Measurements from ENCODE around the gene PXDN. TPM values are rescaled to one million over a fixed set of nuclear protein-coding genes. Genes with fewer than 3 reads are reported as not detected.

The PXDN gene
- total and polyA plus RNA-seq, 9 of the 15 experiments (the other 6 are each of a cell fraction or from before 2014, with no cell fraction given) = 0.49 TPM; not detected in 8

DNA sequence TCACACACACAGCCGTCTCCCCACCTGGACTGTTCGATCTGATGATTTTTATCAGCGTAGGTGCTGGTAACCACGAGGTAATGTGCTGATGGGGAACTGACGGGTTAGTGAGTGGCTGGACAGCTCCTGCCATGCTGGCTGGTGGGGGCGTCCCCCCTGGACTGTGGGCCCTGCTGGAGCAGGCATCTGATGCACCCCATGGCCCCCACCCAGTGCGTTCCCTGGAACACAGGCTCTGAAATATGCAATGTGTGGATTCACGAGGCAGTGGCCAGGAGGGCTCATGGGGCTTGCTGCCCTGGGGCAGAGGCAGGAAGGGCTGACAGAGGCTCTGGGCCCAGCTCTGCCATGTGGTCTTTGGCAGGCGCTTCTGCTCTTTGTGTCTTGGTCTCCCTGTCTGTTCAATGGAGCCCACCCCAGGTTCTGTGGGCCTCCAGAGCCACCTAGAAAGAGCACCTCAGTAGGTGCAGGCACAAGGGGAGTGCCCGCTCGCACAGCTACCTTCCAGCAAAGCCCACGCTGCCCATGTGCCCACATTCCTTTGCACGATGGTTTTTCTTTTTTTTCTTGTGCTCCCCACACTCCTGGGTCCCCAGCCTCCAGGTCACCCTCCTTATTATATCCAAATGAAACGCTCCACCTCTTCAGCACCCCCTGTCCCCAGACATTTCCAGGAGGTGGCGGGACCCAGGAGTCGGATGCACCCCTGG is 10.3 kb upstream of the PXDN start (continued):
- TF ChIP-seq SMAD2 (IDR thresholded peaks at IDR 0.05; ENCODE audit: low read depth, low read length) (no peak), RFX1 (IDR thresholded peaks at IDR 0.05) (no peak), BRF1 (IDR thresholded peaks at IDR 0.05; ENCODE audit: borderline replicate concordance, extremely low read depth, insufficient read length) (no peak), KDM4B (IDR thresholded peaks at IDR 0.05; ENCODE audit: borderline replicate concordance in 2 of 2, low read depth in 1 of 2) (no peak), NCOA1 (IDR thresholded peaks at IDR 0.05; ENCODE audit: low read depth) (no peak), ZNF431 (CRISPR knock-in tag; IDR thresholded peaks at IDR 0.05) (no peak), EHMT2 (IDR thresholded peaks at IDR 0.05) (no peak)
- TF ChIP-seq, protein P1, sequence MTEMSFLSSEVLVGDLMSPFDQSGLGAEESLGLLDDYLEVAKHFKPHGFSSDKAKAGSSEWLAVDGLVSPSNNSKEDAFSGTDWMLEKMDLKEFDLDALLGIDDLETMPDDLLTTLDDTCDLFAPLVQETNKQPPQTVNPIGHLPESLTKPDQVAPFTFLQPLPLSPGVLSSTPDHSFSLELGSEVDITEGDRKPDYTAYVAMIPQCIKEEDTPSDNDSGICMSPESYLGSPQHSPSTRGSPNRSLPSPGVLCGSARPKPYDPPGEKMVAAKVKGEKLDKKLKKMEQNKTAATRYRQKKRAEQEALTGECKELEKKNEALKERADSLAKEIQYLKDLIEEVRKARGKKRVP (CRISPR knock-in tag; IDR thresholded peaks at IDR 0.05) = no peak

DNA sequence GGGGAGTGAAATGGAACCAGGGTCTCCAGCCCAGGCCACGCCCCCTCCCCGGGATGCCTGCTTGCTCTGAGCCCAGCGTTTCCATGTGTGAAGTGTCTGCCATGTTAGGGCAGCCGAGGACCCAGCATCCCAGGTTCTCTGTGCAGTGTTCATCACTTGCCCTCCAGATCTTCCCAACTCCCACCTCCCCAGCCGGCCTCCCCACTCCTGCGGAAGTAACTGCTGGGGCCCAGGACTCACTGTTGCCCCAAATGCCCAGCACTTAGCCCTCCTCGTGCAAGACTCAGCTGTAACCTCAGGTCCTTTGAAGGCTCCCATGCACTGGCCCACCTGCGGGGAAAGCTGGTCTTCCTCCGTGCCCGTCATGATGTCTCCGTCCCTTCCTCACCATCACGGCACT is 9.7 kb upstream of the PXDN start:
- Histone ChIP-seq H3K9me1 (ENCODE audit: control insufficient read depth, insufficient read depth, low read length) (no peaks in the 10 kb centered on the region), H3K27me3 (ENCODE audit: control insufficient read depth in 2 of 2, insufficient read depth in 2 of 2, low read length in 2 of 2) (peaks cover 0 to 34% of the 10 kb centered on the region in 2 experiments; a peak in 3 of 5 replicates), H3K4me3 (no peak overlapping the region), H4K20me1 (replicated peaks; ENCODE audit: control insufficient read depth, insufficient read depth, low read length) (no peaks in the 10 kb centered on the region; the same call in 1 of the 2 replicates), H3K4me1 (replicated peaks in 1 of 2; ENCODE audit: control insufficient read depth in 2 of 2, insufficient read depth in 2 of 2, low read length in 2 of 2) (no peaks in the 10 kb centered on the region), H3K27ac (ENCODE audit: extremely low read depth, low read depth, low read length) (no peak overlapping the region), H3K4me2 (ENCODE audit: insufficient read depth, low read length) (no peak overlapping the region), H3K36me3 (ENCODE audit: control insufficient read depth, insufficient read depth, low read length) (no peaks in the 10 kb centered on the region), H3K9me3 (replicated peaks; ENCODE audit: control insufficient read depth, insufficient read depth, low read depth, low read length) (no peaks in the 10 kb centered on the region), H2AFZ (ENCODE audit: low read depth, low read length) (no peak overlapping the region), H3K79me2 (ENCODE audit: control insufficient read depth, insufficient read depth, low read length) (no peaks in the 10 kb centered on the region), H3K9ac (ENCODE audit: insufficient read depth in 1 of 2, low read depth in 2 of 2, low read length in 2 of 2) (no peak overlapping the region)
- DNase-seq (ENCODE audit: extremely low read depth in 1 of 4, low spot score in 3 of 4) = no peak
- in situ Hi-C loops (cut with MboI) (no loop called here), intact Hi-C loops (cut with micrococcal nuclease) (no loop called here)
- TF ChIP-seq, protein P2, sequence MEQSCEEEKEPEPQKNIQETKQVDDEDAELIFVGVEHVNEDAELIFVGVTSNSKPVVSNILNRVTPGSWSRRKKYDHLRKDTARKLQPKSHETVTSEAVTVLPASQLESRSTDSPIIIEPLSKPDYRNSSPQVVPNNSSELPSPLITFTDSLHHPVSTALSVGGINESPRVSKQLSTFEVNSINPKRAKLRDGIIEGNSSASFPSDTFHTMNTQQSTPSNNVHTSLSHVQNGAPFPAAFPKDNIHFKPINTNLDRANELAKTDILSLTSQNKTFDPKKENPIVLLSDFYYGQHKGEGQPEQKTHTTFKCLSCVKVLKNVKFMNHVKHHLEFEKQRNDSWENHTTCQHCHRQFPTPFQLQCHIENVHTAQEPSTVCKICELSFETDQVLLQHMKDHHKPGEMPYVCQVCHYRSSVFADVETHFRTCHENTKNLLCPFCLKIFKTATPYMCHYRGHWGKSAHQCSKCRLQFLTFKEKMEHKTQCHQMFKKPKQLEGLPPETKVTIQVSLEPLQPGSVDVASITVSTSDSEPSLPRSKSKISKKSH (CRISPR knock-in tag; IDR thresholded peaks at IDR 0.05) = no peak
- TF ChIP-seq, protein P3, sequence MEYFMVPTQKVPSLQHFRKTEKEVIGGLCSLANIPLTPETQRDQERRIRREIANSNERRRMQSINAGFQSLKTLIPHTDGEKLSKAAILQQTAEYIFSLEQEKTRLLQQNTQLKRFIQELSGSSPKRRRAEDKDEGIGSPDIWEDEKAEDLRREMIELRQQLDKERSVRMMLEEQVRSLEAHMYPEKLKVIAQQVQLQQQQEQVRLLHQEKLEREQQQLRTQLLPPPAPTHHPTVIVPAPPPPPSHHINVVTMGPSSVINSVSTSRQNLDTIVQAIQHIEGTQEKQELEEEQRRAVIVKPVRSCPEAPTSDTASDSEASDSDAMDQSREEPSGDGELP (CRISPR knock-in tag; IDR thresholded peaks at IDR 0.05; ENCODE audit: borderline replicate concordance) = no peak
- TF ChIP-seq BCL6 (CRISPR knock-in tag; IDR thresholded peaks at IDR 0.05) (no peak), RBM15 (IDR thresholded peaks at IDR 0.05; ENCODE audit: insufficient read depth, low read length) (no peak), NR2F6 (CRISPR knock-in tag; IDR thresholded peaks at IDR 0.05) (no peak), RCOR1 (IDR thresholded peaks at IDR 0.05; ENCODE audit: borderline replicate concordance in 1 of 2, low read depth in 2 of 2, low read length in 2 of 2) (no peak), ZNF263 (CRISPR knock-in tag; IDR thresholded peaks at IDR 0.05; ENCODE audit: borderline replicate concordance) (no peak), ZKSCAN8 (CRISPR knock-in tag; IDR thresholded peaks at IDR 0.05) (no peak)
- TF ChIP-seq, protein P4, sequence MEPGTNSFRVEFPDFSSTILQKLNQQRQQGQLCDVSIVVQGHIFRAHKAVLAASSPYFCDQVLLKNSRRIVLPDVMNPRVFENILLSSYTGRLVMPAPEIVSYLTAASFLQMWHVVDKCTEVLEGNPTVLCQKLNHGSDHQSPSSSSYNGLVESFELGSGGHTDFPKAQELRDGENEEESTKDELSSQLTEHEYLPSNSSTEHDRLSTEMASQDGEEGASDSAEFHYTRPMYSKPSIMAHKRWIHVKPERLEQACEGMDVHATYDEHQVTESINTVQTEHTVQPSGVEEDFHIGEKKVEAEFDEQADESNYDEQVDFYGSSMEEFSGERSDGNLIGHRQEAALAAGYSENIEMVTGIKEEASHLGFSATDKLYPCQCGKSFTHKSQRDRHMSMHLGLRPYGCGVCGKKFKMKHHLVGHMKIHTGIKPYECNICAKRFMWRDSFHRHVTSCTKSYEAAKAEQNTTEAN (CRISPR knock-in tag; IDR thresholded peaks at IDR 0.05) = no peak
- FAIRE-seq = no peak
- ChIA-PET CTCF (ENCODE audit: low intra/inter-chr PET ratio) (no interaction called here), POLR2A (no interaction called here)
- 2% methylated on average over 12 of the region's 12 CpGs for WGBS (ENCODE audit: insufficient coverage, low coverage, missing lambda C conversion rate)
- no TSS peak for BruUV-seq (replicated peaks)
- ATAC-seq = no peak

Measured in K562 (cell line).